H4 (cell line): ENCODE results near the gene REEP1. TPM values are rescaled to one million over a fixed set of nuclear protein-coding genes. Genes with fewer than 3 reads are reported as not detected.

Experiments
- DNase-seq: peaks from one replicate; pipeline ENCODE4 v3.0.0-alpha.2; 2015; ENCODE audit warnings: low spot score
- total RNA-seq: library from RNA; depleted of rRNA; stranded (reverse); fragments of >200 nt; shearing (Covaris generic); gene quantifications from 2 replicates; pipeline ENCODE4 v1.2.3, GENCODE V29; 2014

The REEP1 gene
- total RNA-seq, 1 experiment from 2014 or later: 1.8 TPM

- no peak for DNase-seq
Observed at GRCh38 chr2:86305915-86306254, 31.5 kb downstream of the REEP1 start.

DNA sequence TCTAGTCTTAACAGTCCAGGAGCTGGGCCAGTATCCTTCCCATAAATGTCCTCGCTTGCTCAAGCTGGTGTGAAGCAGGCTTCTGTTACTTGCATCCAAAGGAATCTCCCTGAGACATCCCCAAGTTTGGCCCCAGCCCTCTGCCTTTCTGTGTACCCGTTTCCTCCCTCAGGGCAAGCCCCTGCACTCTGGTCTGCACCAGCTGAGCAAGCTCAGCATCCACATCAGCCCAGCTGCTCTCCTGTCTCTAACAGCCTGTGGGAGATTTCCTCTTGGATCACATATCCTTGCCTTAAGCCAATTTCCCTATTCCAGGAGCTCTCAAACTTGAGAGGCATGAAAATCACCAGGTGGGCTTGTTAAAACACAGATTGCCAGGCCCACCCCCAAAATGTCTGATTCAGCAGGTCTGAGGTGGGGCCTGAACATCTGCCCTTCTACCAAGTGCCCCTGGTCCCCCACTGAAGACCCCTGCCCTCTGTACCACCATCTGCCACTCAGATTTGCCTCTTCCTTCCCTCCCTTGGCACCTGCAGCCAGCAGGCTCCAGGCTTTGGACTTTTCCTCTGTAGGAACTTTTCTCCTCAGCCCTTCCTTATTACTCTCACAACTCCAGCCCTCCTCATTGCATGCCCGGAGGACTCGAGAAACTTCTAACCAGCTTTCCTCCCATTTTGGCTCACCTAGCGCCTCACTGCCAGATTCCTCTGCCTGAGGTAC, 32.1 kb downstream of the REEP1 start:
- no peak for DNase-seq

- no peak for DNase-seq
Observed at GRCh38 chr2:86304416-86304815, 33.0 kb downstream of the REEP1 start.

DNA sequence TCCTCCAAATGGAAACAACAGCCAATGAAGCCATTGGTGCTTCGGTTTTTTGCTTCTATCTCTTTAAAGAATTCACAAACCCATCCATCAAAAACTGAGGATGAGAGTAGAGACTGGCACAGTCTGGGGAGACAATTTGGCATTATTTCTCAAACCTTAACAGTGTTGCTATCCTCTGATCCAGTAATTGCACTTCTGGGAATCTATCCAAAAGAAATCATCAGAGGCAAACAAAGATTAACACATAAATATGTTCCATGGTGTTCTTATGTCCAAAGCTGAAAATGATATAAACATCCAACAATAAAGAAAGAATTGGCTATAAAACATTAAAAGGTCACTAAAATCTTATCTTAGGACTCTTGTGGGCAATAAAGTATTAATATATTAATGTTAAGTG, 35.1 kb downstream of the REEP1 start:
- no peak for DNase-seq

- no peak for DNase-seq
Observed at GRCh38 chr2:86301711-86302202, 35.7 kb downstream of the REEP1 start.

DNA sequence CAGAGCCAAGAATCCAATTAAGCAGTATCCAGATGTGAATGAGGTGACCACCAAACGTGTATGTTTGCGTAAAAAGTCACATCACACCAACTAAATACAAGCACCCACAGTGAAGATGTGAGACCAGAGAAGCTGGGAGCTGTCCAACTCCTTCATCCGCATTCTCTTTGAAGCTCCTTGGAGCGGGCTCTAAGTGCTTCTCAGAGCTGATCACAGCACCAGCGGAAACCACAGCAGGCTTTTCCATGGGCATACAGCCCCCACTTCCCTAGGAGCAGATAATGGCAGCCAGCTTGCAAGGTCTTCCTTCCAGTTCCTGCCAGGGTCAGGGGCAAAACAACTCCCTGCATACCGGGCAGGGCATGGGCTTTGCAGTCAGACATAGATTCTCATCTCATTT, 36.4 kb downstream of the REEP1 start:
- DNase-seq: no peak

- no peak for DNase-seq
Observed at GRCh38 chr2:86300496-86300895, 36.9 kb downstream of the REEP1 start.

- DNase-seq: no peak
Observed at GRCh38 chr2:86298411-86299390, 38.7 kb downstream of the REEP1 start.

GRCh38 chr2:86297382-86298147, 39.9 kb downstream of the REEP1 start:
- no peak for DNase-seq

GRCh38 chr2:86296947-86297346, 40.5 kb downstream of the REEP1 start:
- DNase-seq: no peak

DNA sequence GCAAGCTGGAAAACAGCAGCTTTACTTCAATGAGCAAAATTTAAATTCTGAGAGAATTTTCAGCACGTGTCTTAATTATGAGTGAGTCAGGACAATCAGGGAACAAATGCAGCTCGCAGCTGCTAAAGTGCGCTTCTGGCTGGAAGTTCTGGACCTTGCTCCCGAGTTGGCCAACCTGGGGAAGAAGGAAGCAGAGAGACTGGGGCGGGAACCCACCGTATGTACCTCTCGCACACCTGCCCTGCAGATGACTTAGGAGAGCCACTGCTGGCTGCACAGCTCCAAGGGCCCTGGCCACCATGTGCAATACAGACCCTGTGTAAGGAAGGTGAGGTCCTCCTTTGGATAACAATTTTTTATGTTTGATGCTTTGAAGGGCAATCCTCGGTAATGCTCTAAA, 42.4 kb downstream of the REEP1 start:
- no peak for DNase-seq

- no peak for DNase-seq
Observed at GRCh38 chr2:86293612-86294011, 43.8 kb downstream of the REEP1 start.

DNA sequence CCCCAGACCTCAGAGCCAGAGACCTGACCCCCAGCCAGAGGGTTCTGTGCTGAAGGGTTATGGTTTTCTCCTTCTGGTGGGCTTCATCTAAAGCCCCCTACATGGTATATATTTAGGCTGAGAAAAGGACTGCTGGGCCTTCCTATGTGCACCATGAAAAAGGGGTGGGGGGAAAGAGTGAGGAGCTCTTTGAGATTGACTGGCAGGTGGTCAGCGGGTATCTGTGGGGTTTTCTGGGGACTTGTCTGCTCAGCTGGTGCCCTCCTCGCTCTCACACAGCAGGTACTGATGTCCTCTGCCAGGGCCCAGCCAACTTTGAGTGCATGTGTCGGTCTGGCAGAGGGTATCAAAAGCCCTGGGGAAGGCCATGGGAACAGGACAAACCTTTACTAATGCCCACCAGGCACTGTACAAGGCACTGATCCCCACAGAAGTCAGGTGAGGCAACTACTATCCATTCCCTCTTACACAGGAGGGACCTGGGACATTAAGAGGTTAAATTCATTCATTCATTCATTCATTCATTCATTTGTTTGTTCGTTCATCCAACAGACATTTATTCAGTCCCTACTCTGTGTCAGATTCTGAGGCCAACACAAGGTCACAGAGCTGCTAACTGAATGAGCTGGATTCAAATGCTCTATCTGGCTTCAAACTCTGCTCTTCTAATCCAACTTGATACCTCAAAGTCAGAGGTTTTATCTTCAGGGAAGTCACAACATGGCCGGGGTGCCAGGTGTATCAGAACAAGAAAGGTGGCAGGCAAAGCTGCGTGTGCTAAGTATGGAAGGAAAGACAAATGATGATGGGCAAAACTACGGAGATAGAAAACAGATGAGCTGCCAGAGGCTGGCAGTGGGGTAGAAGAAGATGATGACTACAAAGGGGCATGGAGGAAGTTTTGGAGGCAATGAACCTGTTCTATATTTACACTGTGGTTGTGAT, 44.6 kb downstream of the REEP1 start:
- DNase-seq: no peak

DNA sequence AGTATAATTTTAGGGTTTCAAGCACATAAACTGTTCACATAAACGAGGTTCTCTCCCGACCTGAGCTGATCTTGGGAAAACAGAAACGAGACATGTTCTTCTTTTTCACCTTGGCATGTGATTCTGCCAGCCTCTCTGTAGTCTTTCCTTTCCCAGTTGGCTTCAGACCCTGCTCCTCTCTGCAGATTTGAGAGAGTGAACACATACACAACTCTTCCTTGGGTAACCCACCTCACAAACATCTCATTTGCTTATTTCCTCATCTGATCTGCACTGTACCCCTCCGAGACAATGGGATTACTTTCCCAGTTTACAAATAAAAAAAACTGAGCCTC, 46.1 kb downstream of the REEP1 start:
- DNase-seq: no peak

DNA sequence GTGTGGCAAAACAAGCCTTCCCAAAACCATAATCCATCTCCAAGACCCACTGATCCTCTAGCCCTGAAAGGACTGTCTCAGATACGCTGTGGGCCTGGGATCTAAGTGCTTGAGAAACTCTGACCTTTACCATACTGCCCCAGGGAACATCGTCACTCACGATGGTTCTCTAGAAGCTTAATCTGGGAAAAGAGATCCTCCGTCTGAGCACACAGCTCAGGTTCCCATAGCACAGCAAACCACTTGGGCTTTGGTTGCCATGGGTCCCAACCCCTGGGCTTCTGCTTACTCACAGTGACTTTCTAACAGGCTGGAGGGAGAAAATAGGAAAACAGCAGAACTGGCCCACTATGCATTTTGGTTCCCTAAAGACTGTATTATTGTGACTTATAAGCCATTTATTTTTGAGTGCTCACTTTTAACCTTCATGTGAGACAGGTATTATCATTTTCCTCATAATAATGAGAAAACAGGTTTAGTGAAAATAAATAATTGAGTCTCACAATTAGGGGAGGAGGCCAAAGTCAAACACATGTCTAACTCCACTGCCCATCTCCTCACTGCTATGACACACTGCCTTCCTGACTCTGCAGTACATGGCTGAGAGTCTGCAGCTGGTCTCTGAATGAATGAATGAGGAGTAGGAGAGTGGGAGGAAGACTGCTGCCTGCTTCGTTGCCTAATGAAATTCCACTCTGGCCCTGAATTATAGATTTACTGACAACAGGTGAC, 46.7 kb downstream of the REEP1 start:
- peak; percentile 39 for DNase-seq

DNA sequence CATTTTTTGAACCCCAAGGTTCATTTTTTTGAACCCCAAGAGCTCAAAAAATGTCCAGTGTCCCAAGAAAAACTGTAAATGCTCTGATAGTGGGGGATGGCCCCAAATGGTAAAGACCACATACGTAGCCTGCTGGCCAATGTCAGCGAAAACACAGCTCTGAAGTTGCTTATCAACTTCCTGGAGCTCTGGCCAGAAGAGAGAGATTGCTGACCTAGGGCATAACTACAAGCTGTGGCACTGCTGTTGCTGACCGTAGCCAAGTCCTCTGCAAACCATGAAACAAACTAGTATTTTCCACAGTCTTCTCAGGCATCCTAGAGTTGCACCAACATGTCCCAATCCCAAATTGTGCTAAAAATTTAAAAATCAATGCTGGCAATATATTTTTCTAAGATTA, 50.9 kb downstream of the REEP1 start:
- no peak for DNase-seq

DNA sequence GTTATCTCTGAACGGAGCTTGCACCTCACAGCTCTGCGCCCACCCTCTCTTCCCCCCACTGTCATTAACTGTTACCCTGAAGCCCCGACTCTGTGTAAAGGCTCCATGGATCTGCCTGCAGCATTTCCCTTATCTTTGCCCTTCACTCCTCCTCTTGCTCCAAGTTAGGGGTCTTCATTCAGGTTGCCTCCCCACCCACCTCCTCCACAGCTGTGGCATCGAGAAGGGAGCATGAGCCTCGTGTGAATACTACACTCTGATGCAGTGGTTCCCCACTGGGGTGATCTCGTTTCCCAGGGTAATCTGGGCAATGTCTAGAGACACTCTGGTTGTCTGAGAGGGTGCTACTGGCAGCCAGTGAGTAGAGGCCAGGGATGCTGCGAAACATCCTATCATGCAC, 51.4 kb downstream of the REEP1 start:
- no peak for DNase-seq

DNA sequence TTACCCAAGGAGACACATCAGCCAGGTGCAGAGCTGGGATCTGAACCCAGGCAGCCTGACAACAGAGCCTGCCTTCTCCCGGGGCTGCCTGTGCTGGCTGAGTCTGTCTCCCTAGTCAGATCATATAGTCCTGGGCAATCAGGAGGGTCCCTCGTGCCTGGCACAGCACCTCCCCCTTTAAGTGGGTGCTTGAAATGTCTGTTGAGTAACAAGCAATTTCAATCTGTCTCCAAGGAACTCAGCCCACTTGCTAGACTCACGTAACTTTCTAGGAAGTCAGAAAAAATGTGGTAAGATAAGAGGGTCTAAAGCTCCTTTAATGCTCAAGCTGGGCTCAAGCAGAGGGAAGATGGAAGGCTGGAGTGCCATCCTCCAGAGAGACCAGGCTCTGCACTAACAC, 51.9 kb downstream of the REEP1 start:
- DNase-seq: no peak

DNA sequence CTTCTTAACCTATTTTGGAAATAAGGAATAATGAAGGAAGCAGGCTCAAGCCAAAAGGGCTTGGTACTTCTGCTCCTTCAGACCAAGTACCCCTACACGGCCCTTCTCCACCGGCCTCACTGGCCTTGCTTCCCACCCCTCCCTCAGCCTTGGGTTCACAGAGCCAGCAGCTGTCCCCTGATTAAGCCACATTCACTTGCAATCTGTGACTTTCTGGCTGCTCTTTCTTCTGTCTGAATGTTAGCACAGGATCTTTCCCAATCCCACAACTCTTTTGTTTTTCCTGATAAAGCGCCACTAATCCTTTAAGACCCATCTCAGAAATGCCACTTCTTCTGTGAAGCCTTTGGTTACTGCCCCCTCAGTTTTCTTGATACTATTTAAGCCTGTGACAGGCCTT, 52.4 kb downstream of the REEP1 start:
- no peak for DNase-seq

- DNase-seq: no peak
Observed at GRCh38 chr2:86284401-86284841, 53.0 kb downstream of the REEP1 start.
